Duodenal mucosa (tissue), 2 donors: ENCODE results near the gene HNF1A.

Experiments
- H3K27ac ChIP-seq: one replicate; pipeline ENCODE4 v1.7.0; 2013; ENCODE audit warnings: low read depth, low read length
- H3K27me3 ChIP-seq, 2 donors: one replicate each; pipeline ENCODE4 v1.7.0; 2013; ENCODE audit warnings: low read length in 2 of 2, control low read depth in 1 of 2; ENCODE audit not compliant: insufficient read depth in 2 of 2, control insufficient read depth in 1 of 2
- H3K36me3 ChIP-seq, 2 donors: one replicate each; pipeline ENCODE4 v1.7.0; 2013; ENCODE audit warnings: low read length in 2 of 2, control low read depth in 1 of 2; ENCODE audit not compliant: insufficient read depth in 2 of 2, control insufficient read depth in 1 of 2
- H3K4me1 ChIP-seq, 2 donors: one replicate each; pipeline ENCODE4 v1.7.0; 2013; ENCODE audit warnings: low read length in 2 of 2, control low read depth in 1 of 2; ENCODE audit not compliant: insufficient read depth in 2 of 2, control insufficient read depth in 1 of 2
- H3K4me3 ChIP-seq, 2 donors: one replicate each; pipeline ENCODE4 v1.7.0; 2013; ENCODE audit warnings: low read length in 2 of 2, low read depth in 1 of 2
- H3K9ac ChIP-seq, 2 donors: one replicate each; pipeline ENCODE4 v1.7.0; 2013; ENCODE audit warnings: low read length in 2 of 2, low read depth in 1 of 2
- H3K9me3 ChIP-seq, 2 donors: one replicate each; pipeline ENCODE4 v1.7.0; 2013; ENCODE audit warnings: low read length in 2 of 2, control low read depth in 1 of 2; ENCODE audit not compliant: control insufficient read depth in 1 of 2

HNF1A gene

GRCh38 chr12:120956579-120957300, 21.6 kb upstream of the HNF1A start:
- H3K4me1 ChIP-seq, result peaks cover 31% of the 10 kb centered on the region in 2 donors
- H3K36me3 ChIP-seq, result no peaks in the 10 kb centered on the region
- no peaks in the 10 kb centered on the region for H3K27me3 ChIP-seq
- peaks cover 0 to 2% of the 10 kb centered on the region in 2 donors for H3K9me3 ChIP-seq
- no peak overlapping the region for H3K27ac ChIP-seq
- H3K4me3 ChIP-seq, result peak overlapping the region in 1 of 2 donors; percentile 46
- peak overlapping the region in 1 of 2 donors; percentile 21 for H3K9ac ChIP-seq

GRCh38 chr12:120959111-120959878, 19.0 kb upstream of the HNF1A start:
- H3K9me3 ChIP-seq, result peaks cover 0 to 2% of the 10 kb centered on the region in 2 donors
- H3K36me3 ChIP-seq, result no peaks in the 10 kb centered on the region
- H3K27me3 ChIP-seq, result no peaks in the 10 kb centered on the region
- H3K9ac ChIP-seq, result peak overlapping the region; percentile 28 to 38
- H3K27ac ChIP-seq, result peak overlapping the region; percentile 71
- H3K4me1 ChIP-seq, result peaks cover 39 to 40% of the 10 kb centered on the region in 2 donors
- no peak overlapping the region for H3K4me3 ChIP-seq

- Histone ChIP-seq H3K9me3 (no peaks in the 10 kb centered on the region), H3K36me3 (no peaks in the 10 kb centered on the region), H3K4me3 (no peak overlapping the region), H3K4me1 (peaks cover 39 to 43% of the 10 kb centered on the region in 2 donors), H3K9ac (peak overlapping the region; percentile 13 to 25), H3K27ac (no peak overlapping the region), H3K27me3 (no peaks in the 10 kb centered on the region)
Observed at GRCh38 chr12:120960657-120961056, 17.7 kb upstream of the HNF1A start.

- Histone ChIP-seq H3K9me3 (no peaks in the 10 kb centered on the region), H3K9ac (peak overlapping the region in 1 of 2 donors; percentile 2), H3K4me1 (peaks cover 29 to 37% of the 10 kb centered on the region in 2 donors), H3K27ac (peak overlapping the region; percentile 42), H3K4me3 (no peak overlapping the region), H3K27me3 (no peaks in the 10 kb centered on the region), H3K36me3 (no peaks in the 10 kb centered on the region)
Observed at GRCh38 chr12:120961604-120962531, 16.5 kb upstream of the HNF1A start.

- peaks cover 25 to 35% of the 10 kb centered on the region in 2 donors for H3K4me1 ChIP-seq
- H3K4me3 ChIP-seq, result no peak overlapping the region
- H3K9me3 ChIP-seq, result no peaks in the 10 kb centered on the region
- peaks cover 0 to 2% of the 10 kb centered on the region in 2 donors for H3K36me3 ChIP-seq
- no peaks in the 10 kb centered on the region for H3K27me3 ChIP-seq
- peak overlapping the region; percentile 42 for H3K27ac ChIP-seq
- H3K9ac ChIP-seq, result peak overlapping the region in 1 of 2 donors; percentile 2
Observed at GRCh38 chr12:120962532-120963020, 15.8 kb upstream of the HNF1A start.

- H3K4me1 ChIP-seq, result peaks cover 21 to 29% of the 10 kb centered on the region in 2 donors
- peaks cover 4 to 8% of the 10 kb centered on the region in 2 donors for H3K36me3 ChIP-seq
- H3K9ac ChIP-seq, result no peak overlapping the region
- no peak overlapping the region for H3K4me3 ChIP-seq
- H3K27ac ChIP-seq, result no peak overlapping the region
- H3K9me3 ChIP-seq, result no peaks in the 10 kb centered on the region
- H3K27me3 ChIP-seq, result no peaks in the 10 kb centered on the region
Observed at GRCh38 chr12:120964298-120964697, 14.0 kb upstream of the HNF1A start.

- H3K27me3 ChIP-seq, result no peaks in the 10 kb centered on the region
- H3K4me3 ChIP-seq, result no peak overlapping the region
- H3K27ac ChIP-seq, result no peak overlapping the region
- no peak overlapping the region for H3K9ac ChIP-seq
- peaks cover 15 to 22% of the 10 kb centered on the region in 2 donors for H3K4me1 ChIP-seq
- no peaks in the 10 kb centered on the region for H3K9me3 ChIP-seq
- H3K36me3 ChIP-seq, result peaks cover 10 to 15% of the 10 kb centered on the region in 2 donors
Observed at GRCh38 chr12:120965534-120966091, 12.7 kb upstream of the HNF1A start.

GRCh38 chr12:120970310-120970709, 8.0 kb upstream of the HNF1A start:
- H3K27me3 ChIP-seq, result no peaks in the 10 kb centered on the region
- H3K4me3 ChIP-seq, result no peak overlapping the region
- H3K27ac ChIP-seq, result no peak overlapping the region
- H3K9me3 ChIP-seq, result no peaks in the 10 kb centered on the region
- peaks cover 13 to 36% of the 10 kb centered on the region in 2 donors for H3K36me3 ChIP-seq
- no peak overlapping the region for H3K9ac ChIP-seq
- H3K4me1 ChIP-seq, result peaks cover 16 to 26% of the 10 kb centered on the region in 2 donors

GRCh38 chr12:120971299-120972180, 6.8 kb upstream of the HNF1A start:
- peaks cover 16 to 27% of the 10 kb centered on the region in 2 donors for H3K4me1 ChIP-seq
- no peaks in the 10 kb centered on the region for H3K27me3 ChIP-seq
- no peak overlapping the region for H3K27ac ChIP-seq
- no peaks in the 10 kb centered on the region for H3K9me3 ChIP-seq
- peaks cover 13 to 36% of the 10 kb centered on the region in 2 donors for H3K36me3 ChIP-seq
- no peak overlapping the region for H3K4me3 ChIP-seq
- H3K9ac ChIP-seq, result no peak overlapping the region
